Endothelial cell of hepatic sinusoid (primary cell): Measurements from ENCODE around the gene HMSD.

Experiments
- in situ Hi-C: cut with HindIII; loops from 2 replicates; pipeline ENCODE4 v1.10.0; 2017; ENCODE audit warnings: low sequenced_read_pairs

HMSD gene

GRCh38 chr18:63987743-63988142 is 38.6 kb downstream of the HMSD start:
- in situ Hi-C loops, result no loop called here

- in situ Hi-C loops, result no loop called here
Observed at GRCh38 chr18:63992751-63993150, 43.6 kb downstream of the HMSD start.

DNA sequence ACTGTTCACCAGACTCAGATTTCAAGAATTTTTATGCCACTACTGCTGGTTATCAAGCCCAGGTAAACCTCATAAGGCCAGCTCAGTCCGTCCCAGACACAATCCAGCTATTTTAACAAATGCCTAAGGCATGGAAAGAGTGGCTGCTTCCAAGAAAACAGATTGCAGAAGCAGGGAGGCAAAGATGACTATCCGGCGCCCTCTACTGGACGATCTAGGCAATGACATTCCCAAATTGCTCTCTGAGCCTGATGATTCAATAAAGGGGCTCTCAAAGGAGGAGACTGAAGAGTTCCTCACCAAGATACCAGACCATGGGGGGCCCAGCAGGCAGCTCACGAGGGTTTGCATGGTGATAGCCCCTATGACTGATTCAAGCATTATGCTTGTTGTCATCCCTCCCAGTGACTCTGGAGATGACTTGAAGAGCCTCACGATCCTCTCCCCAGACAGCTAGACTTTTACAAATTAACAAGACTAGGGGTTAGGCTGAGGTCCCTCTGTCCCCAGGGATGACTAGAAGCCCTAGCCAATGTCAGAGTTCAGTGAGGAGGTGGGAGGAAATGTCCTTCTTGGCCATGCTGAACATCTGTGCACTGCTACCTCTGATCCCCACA is 45.8 kb downstream of the HMSD start:
- in situ Hi-C loops, result no loop called here

- in situ Hi-C loops, result no loop called here
Observed at GRCh38 chr18:63997041-63997440, 47.9 kb downstream of the HMSD start.

- in situ Hi-C loops, result no loop called here
Observed at GRCh38 chr18:63997606-63998005, 48.5 kb downstream of the HMSD start.

DNA sequence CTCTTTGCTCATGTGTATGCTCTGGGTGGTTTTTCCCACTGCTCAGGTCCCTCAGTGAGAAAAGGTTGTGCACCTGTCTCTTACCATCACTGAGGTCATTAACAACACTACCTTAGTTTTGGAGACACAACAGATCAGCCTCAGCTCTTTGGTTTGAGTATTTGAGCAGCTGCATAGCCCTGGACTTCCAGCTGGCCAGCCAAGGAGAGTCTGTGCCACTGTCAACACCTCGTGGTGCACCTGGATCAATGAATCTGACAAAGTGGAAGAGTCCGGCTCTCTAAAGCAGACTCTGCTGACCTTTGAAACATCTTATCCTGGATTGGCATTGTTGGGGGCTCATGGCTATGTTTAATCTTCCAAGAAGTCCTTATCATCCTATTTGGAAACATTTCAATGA is 50.8 kb downstream of the HMSD start:
- in situ Hi-C loops, result no loop called here

GRCh38 chr18:64002581-64002980 is 53.5 kb downstream of the HMSD start:
- in situ Hi-C loops, result no loop called here

DNA sequence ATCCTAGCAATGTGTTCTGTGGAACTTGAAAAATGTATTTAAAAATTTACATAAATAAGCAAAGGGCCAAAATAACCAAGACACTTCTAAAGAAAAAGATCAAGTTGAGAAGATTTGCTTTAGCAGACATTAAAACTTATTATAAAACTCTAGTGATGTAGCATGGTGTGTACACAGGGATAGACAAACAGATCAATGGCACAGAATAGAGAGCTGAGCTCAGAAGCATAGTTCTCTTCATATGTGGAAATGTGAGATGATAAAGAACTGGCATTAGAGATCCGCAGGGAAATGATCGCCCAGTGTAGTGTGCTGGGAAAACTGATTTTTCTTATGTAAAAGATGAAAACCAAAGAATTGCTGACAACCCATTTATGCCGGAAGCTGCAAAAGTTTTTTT is 60.2 kb downstream of the HMSD start:
- in situ Hi-C loops, result no loop called here
